HCT116 (cell line): ENCODE data around the gene BOD1L1. TPM values are rescaled to one million over a fixed set of nuclear protein-coding genes. Genes with fewer than 3 reads are reported as not detected.
A peak's percentile ranks its signal among the peaks of the same experiment; 100 is the strongest.

Experiments used
- ATAC-seq: fragments of 200-7000 bp; cut with Tn5 transposase; 2 replicates; pipeline ENCODE4 v1.9.1; 2020; ENCODE audit warnings: mild to moderate bottlenecking, moderate library complexity
- Bru-seq: library from RNA; stranded (reverse); fragments of 400-500 nt; gene quantifications from one replicate; lab custom pipeline; 2021; lab: Mats Ljungman, UMichigan
- BruChase-seq, 2 experiments: library from RNA; stranded (reverse); fragments of 400-500 nt; gene quantifications; one replicate each; lab custom pipeline; 2021; lab: Mats Ljungman, UMichigan
- BruUV-seq: library from RNA; stranded (reverse); fragments of 400-500 nt; replicated peaks from 2 replicates; lab custom pipeline; 2021; lab: Mats Ljungman, UMichigan
- CTCF ChIA-PET: fragments of 300-600 bp; sonication (Branson Sonifier 250); formaldehyde crosslinking; loops from one replicate; lab custom pipeline; 2021; ENCODE audit warnings: antibody characterized with exemption; lab: Charles Lee
- POLR2A ChIA-PET: fragments of 300-600, 350-600 bp; sonication (Branson Sonifier 250); formaldehyde crosslinking; loops from one replicate; lab custom pipeline; 2021; ENCODE audit warnings: antibody characterized with exemption; lab: Charles Lee
- RAD21 ChIA-PET, 2 experiments: fragments of 300-600 bp; sonication (Branson Sonifier 250); formaldehyde crosslinking; loops; one replicate each; lab custom pipeline; 2023; ENCODE audit warnings: low total read pairs in 2 of 2; ENCODE audit not compliant: uncharacterized antibody in 2 of 2, unreplicated experiment in 2 of 2, low non-redundant PET in 1 of 2; lab: Charles Lee
- DNase-seq: peaks from one replicate; pipeline ENCODE4 v3.0.0-alpha.2; 2010; ENCODE audit warnings: low read depth, low spot score
- H2AFZ ChIP-seq: fragments of 200-600 bp; shearing (Covaris generic), sonication (generic); 2 replicates; pipeline ENCODE4 v1.6.1; 2017; ENCODE audit warnings: low read depth, mixed run types, mixed read lengths, antibody characterized with exemption, low read length; ENCODE audit not compliant: poor library complexity, severe bottlenecking
- H3K27ac ChIP-seq: 2 replicates; pipeline ENCODE4 v1.5.1; 2012; ENCODE audit warnings: low read depth, low read length
- H3K27me3 ChIP-seq: fragments of 200-600 bp; sonication (generic); 2 replicates; pipeline ENCODE4 v1.6.1; 2016; ENCODE audit warnings: mixed run types, low read length, mixed read lengths; ENCODE audit not compliant: insufficient read depth
- H3K36me3 ChIP-seq, 2 experiments: fragments of 200-500 bp in 1 of 2; fragments of 200-600 bp in 1 of 2; sonication (Bioruptor generic) in 1 of 2; sonication (generic) in 1 of 2; 2 replicates each; pipeline versions ENCODE4 v1.5.1 to v1.6.1; 2014 to 2016; ENCODE audit warnings: low read length in 2 of 2, inconsistent platforms in 1 of 2, mixed read lengths in 1 of 2, mixed run types in 1 of 2; ENCODE audit not compliant: insufficient read depth in 2 of 2, control insufficient read depth in 1 of 2
- H3K4me1 ChIP-seq, 2 experiments: fragments of 200-600 bp in 1 of 2; sonication (generic) in 1 of 2; 2 replicates each; pipeline versions ENCODE4 v1.5.1 to v1.6.1; 2012 to 2017; ENCODE audit warnings: low read length in 2 of 2, inconsistent platforms in 1 of 2, mild to moderate bottlenecking in 1 of 2, mixed read lengths in 1 of 2, mixed run types in 1 of 2, moderate library complexity in 1 of 2; ENCODE audit not compliant: insufficient read depth in 2 of 2, control insufficient read depth in 1 of 2
- H3K4me2 ChIP-seq: fragments of 200-600 bp; sonication (generic); 2 replicates; pipeline ENCODE4 v1.6.1; 2017; ENCODE audit warnings: mixed run types, low read length, mixed read lengths
- H3K4me3 ChIP-seq, 2 experiments: fragments of 200-600 bp in 1 of 2; sonication (generic) in 1 of 2; replicated peaks in 1 of 2; 2 replicates each; pipeline ENCODE4 v1.5.1; 2011 to 2016; ENCODE audit warnings: low read length in 2 of 2, control low read depth in 1 of 2, low read depth in 1 of 2, mild to moderate bottlenecking in 1 of 2, mixed read lengths in 1 of 2, mixed run types in 1 of 2
- H3K79me2 ChIP-seq: fragments of 200-600 bp; sonication (generic); 2 replicates; pipeline ENCODE4 v1.6.1; 2017; ENCODE audit warnings: mild to moderate bottlenecking, mixed run types, low read length, moderate library complexity, mixed read lengths; ENCODE audit not compliant: insufficient read depth
- H3K9ac ChIP-seq: fragments of 200-600 bp; sonication (generic); 2 replicates; pipeline ENCODE4 v1.6.1; 2016; ENCODE audit warnings: low read length, mixed read lengths
- H3K9me2 ChIP-seq: fragments of 200-600 bp; sonication (generic), shearing (Covaris generic); 2 replicates; pipeline ENCODE4 v1.6.1; 2017; ENCODE audit warnings: mixed run types, mild to moderate bottlenecking, moderate library complexity; ENCODE audit not compliant: insufficient read depth
- H3K9me3 ChIP-seq, 2 experiments: fragments of 200-500 bp in 1 of 2; fragments of 200-600 bp in 1 of 2; sonication (Bioruptor generic) in 1 of 2; sonication (generic) in 1 of 2; 2 replicates each; pipeline ENCODE4 v1.6.1; 2014 to 2017; ENCODE audit warnings: low read length in 2 of 2, mixed read lengths in 2 of 2, inconsistent platforms in 1 of 2, low read depth in 1 of 2, mild to moderate bottlenecking in 1 of 2, mixed run types in 1 of 2, moderate library complexity in 1 of 2; ENCODE audit not compliant: control insufficient read depth in 1 of 2, insufficient read depth in 1 of 2
- H4K20me1 ChIP-seq: fragments of 200-600 bp; sonication (generic), shearing (Covaris generic); 2 replicates; pipeline ENCODE4 v1.6.1; 2017; ENCODE audit warnings: mixed run types, mild to moderate bottlenecking, moderate library complexity; ENCODE audit not compliant: insufficient read depth
- CBX3 ChIP-seq: IDR thresholded peaks from 2 replicates; pipeline ENCODE4 v1.6.1; 2012; ENCODE audit warnings: low read depth
- EGR1 ChIP-seq: IDR thresholded peaks from 2 replicates; pipeline ENCODE4 v1.6.1; 2012; ENCODE audit warnings: low read depth
- ELF1 ChIP-seq: IDR thresholded peaks from 2 replicates; pipeline ENCODE4 v1.6.1; 2012; ENCODE audit warnings: low read depth, borderline replicate concordance
- EZH2 ChIP-seq: fragments of 200-600 bp; sonication (generic); IDR thresholded peaks from 2 replicates; pipeline ENCODE4 v1.6.1; 2017; ENCODE audit warnings: antibody characterized with exemption, mixed run types
- EZH2phosphoT487 ChIP-seq: fragments of 200-600 bp; IDR thresholded peaks from 2 replicates; pipeline ENCODE4 v1.6.1; 2018; ENCODE audit warnings: antibody characterized with exemption, borderline replicate concordance
- FOSL1 ChIP-seq: IDR thresholded peaks from 2 replicates; pipeline ENCODE4 v1.6.1; 2012; ENCODE audit warnings: low read depth
- JUND ChIP-seq: IDR thresholded peaks from 2 replicates; pipeline ENCODE4 v1.6.1; 2012
- POLR2A ChIP-seq: IDR thresholded peaks from 2 replicates; pipeline ENCODE4 v1.7.0; 2011; ENCODE audit warnings: borderline replicate concordance; ENCODE audit not compliant: insufficient read depth, insufficient read length; ENCODE audit errors: extremely low read depth
- POLR2AphosphoS5 ChIP-seq: IDR thresholded peaks from 2 replicates; pipeline ENCODE4 v1.6.1; 2011; ENCODE audit warnings: mild to moderate bottlenecking, low read depth, low read length, moderate library complexity
- RAD21 ChIP-seq: IDR thresholded peaks from 2 replicates; pipeline ENCODE4 v1.6.1; 2012; ENCODE audit warnings: low read depth, mild to moderate bottlenecking
- SIN3A ChIP-seq: IDR thresholded peaks from 2 replicates; pipeline ENCODE4 v1.6.1; 2012; ENCODE audit warnings: low read depth
- SP1 ChIP-seq: IDR thresholded peaks from 2 replicates; pipeline ENCODE4 v1.6.1; 2012; ENCODE audit warnings: low read depth
- SRF ChIP-seq: IDR thresholded peaks from 2 replicates; pipeline ENCODE4 v1.6.1; 2012; ENCODE audit warnings: low read depth
- TCF7L2 ChIP-seq: IDR thresholded peaks from 2 replicates; pipeline ENCODE4 v1.7.0; 2011; ENCODE audit warnings: borderline replicate concordance, inconsistent platforms; ENCODE audit not compliant: insufficient read depth, insufficient read length; ENCODE audit errors: extremely low read depth
- YY1 ChIP-seq: IDR thresholded peaks from 2 replicates; pipeline ENCODE4 v1.6.1; 2011; ENCODE audit warnings: low read length, low read depth, moderate library complexity, mild to moderate bottlenecking; ENCODE audit not compliant: insufficient replicate concordance; ENCODE audit errors: extremely low read depth
- ZFX ChIP-seq: fragments of 450-650 bp; IDR thresholded peaks from 2 replicates; pipeline ENCODE4 v1.6.1; 2017
- intact Hi-C: fragments of 100-400 bp; cut with micrococcal nuclease; formaldehyde crosslinking; loops from 2 replicates; pipeline ENCODE4 v1.10.0; 2022
- long read RNA-seq: library from polyadenylated mRNA; unstranded; transcript quantifications from one replicate; pipeline ENCODE4 v2.0.0, GENCODE V29; 2021; ENCODE audit not compliant: unreplicated experiment
- polyA plus RNA-seq: library from polyadenylated mRNA; unstranded; fragments of >200 nt; gene quantifications from 2 replicates; pipeline ENCODE4 v1.2.1, GENCODE V29; 2012; ENCODE audit warnings: missing spikeins
- total RNA-seq: library from RNA; stranded (reverse); gene quantifications from one replicate; pipeline ENCODE4 v1.2.1, GENCODE V29; 2021; ENCODE audit not compliant: unreplicated experiment
- TF ChIP-seq, protein P1 (sequence below): IDR thresholded peaks from 2 replicates; pipeline ENCODE4 v1.6.1; 2012
- TF ChIP-seq, protein P2 (sequence below): IDR thresholded peaks from 2 replicates; pipeline ENCODE4 v1.6.1; 2011; ENCODE audit warnings: mild to moderate bottlenecking, low read length, moderate library complexity; ENCODE audit not compliant: insufficient replicate concordance; ENCODE audit errors: extremely low read depth
- TF ChIP-seq, protein P3 (sequence below), 3 experiments: fragments of 200-600 bp in 1 of 3; sonication (generic) in 1 of 3; IDR thresholded peaks in 2 of 3; conservative IDR thresholded peaks in 1 of 3; 2 replicates each; pipeline ENCODE4 v1.5.1; 2012 to 2017; ENCODE audit warnings: low read depth in 2 of 3, low read length in 2 of 3, antibody characterized with exemption in 1 of 3, borderline replicate concordance in 1 of 3, control low read depth in 1 of 3, mild to moderate bottlenecking in 1 of 3, mixed read lengths in 1 of 3, mixed run types in 1 of 3, moderate library complexity in 1 of 3; ENCODE audit not compliant: insufficient read depth in 1 of 3
- TF ChIP-seq, protein P4 (sequence below): IDR thresholded peaks from 2 replicates; pipeline ENCODE4 v1.6.1; 2012

BOD1L1 gene
- total RNA-seq (22.4 TPM), Bru-seq, nascent RNA (percentile 84 among the genes with signal in this experiment), BruChase-seq, experiment 1, labeled RNA remaining after a 6-hour chase (percentile 89 among the genes with signal in this experiment), BruChase-seq, experiment 2, labeled RNA remaining after a 2-hour chase (percentile 86 among the genes with signal in this experiment)
- 9.4 and 10.5 TPM in 2 replicates for polyA plus RNA-seq
- long read RNA-seq, partial matches to known transcripts = 41 of 47 reads
- long read RNA-seq, other reads (novel, unspliced or antisense) = 6 of 47 reads

DNA sequence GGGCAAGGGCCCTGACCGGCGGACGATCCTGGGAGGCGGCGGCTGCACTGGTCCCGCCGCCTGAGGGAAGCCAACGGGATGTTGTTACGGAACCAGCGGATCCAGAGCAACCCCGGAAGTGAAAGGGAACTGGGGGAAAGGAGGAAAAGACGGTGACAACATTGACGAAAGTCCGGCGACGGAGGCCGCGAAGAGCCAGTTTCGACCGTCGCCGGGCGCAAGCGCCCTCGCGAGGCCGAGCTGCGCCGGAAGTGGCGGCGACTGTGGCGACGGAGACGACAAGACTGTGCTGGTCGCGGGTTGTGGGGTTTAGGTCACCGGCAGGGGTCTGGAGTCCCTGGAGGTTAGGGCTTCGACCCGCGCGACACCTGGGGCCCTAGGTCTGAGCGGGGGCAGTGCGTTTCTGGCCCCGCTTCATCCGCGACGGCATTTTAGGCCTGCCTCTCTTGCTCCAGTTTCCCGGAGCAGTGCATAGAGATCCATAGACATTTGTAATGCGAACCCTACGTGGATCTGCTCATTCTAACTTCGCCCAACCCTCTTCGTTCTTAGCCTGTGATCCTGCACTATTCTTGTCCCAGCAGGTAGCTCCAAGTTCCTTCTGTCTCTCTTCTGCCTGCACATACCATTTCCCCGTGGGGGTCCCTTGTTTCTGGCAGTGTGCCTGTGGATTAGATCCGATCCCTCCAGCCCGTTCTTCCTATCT is at the start of gene BOD1L1:
Gene BOD1L1 (minus strand): TSS at position 120 of the 706 bp plus-strand sequence. CDS start 138 bp downstream, outside the sequence.
- Histone ChIP-seq H3K4me1 (peaks cover 9 to 22% of the 10 kb centered on the region in 2 experiments), H3K36me3 (no peaks in the 10 kb centered on the region)
- CTCF ChIA-PET = interaction anchor here (2.0 kb wide), 1 partner anchor 26 kb away, joined by 8 read pairs; no protein-coding TSS in a partner anchor

More for the DNA sequence above, at the start of gene BOD1L1:
- Histone ChIP-seq H3K9me3 (no peaks in the 10 kb centered on the region), H4K20me1 (no peaks in the 10 kb centered on the region), H3K27ac (peak within 1 kb of the TSS; percentile 59), H3K9me2 (no peaks in the 10 kb centered on the region), H3K79me2 (peaks cover 42% of the 10 kb centered on the region), H2AFZ (peak within 1 kb of the TSS; percentile 47), H3K9ac (peak within 1 kb of the TSS; percentile 73), H3K4me3 (peak within 1 kb of the TSS; percentile 80 to 92), H3K4me2 (peak within 1 kb of the TSS; percentile 79), H3K27me3 (no peaks in the 10 kb centered on the region)
- no peak for TF ChIP-seq EZH2phosphoT487
- peak; percentile 80 for TF ChIP-seq YY1
- TF ChIP-seq ELF1 = peak; percentile 94
- TF ChIP-seq, protein P1, sequence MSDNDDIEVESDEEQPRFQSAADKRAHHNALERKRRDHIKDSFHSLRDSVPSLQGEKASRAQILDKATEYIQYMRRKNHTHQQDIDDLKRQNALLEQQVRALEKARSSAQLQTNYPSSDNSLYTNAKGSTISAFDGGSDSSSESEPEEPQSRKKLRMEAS = peak; percentile 73
- peak; percentile 97; the same call in 1 of the 2 replicates for TF ChIP-seq CBX3
- TF ChIP-seq TCF7L2 = peak; percentile 31
- TF ChIP-seq EZH2 = no peak
- no peak for TF ChIP-seq FOSL1
- TF ChIP-seq POLR2A = peak; percentile 65
- peak; percentile 83 for TF ChIP-seq SIN3A
- TF ChIP-seq ZFX = peak; percentile 77
- TF ChIP-seq EGR1 = no peak; the same call in 1 of the 2 replicates
- TF ChIP-seq POLR2AphosphoS5 = peak; percentile 97
- TF ChIP-seq, protein P2, sequence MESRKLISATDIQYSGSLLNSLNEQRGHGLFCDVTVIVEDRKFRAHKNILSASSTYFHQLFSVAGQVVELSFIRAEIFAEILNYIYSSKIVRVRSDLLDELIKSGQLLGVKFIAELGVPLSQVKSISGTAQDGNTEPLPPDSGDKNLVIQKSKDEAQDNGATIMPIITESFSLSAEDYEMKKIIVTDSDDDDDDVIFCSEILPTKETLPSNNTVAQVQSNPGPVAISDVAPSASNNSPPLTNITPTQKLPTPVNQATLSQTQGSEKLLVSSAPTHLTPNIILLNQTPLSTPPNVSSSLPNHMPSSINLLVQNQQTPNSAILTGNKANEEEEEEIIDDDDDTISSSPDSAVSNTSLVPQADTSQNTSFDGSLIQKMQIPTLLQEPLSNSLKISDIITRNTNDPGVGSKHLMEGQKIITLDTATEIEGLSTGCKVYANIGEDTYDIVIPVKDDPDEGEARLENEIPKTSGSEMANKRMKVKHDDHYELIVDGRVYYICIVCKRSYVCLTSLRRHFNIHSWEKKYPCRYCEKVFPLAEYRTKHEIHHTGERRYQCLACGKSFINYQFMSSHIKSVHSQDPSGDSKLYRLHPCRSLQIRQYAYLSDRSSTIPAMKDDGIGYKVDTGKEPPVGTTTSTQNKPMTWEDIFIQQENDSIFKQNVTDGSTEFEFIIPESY = peak; percentile 92
- TF ChIP-seq JUND = no peak
- peak; percentile 84 for TF ChIP-seq SRF
- TF ChIP-seq SP1 = peak; percentile 78
- TF ChIP-seq, protein P3, sequence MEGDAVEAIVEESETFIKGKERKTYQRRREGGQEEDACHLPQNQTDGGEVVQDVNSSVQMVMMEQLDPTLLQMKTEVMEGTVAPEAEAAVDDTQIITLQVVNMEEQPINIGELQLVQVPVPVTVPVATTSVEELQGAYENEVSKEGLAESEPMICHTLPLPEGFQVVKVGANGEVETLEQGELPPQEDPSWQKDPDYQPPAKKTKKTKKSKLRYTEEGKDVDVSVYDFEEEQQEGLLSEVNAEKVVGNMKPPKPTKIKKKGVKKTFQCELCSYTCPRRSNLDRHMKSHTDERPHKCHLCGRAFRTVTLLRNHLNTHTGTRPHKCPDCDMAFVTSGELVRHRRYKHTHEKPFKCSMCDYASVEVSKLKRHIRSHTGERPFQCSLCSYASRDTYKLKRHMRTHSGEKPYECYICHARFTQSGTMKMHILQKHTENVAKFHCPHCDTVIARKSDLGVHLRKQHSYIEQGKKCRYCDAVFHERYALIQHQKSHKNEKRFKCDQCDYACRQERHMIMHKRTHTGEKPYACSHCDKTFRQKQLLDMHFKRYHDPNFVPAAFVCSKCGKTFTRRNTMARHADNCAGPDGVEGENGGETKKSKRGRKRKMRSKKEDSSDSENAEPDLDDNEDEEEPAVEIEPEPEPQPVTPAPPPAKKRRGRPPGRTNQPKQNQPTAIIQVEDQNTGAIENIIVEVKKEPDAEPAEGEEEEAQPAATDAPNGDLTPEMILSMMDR (IDR thresholded peaks at IDR 0.05 in 2 of 3, conservative IDR thresholded peaks at IDR 0.05 in 1 of 3; ENCODE audit: borderline replicate concordance in 1 of 3, insufficient read depth in 1 of 3, low read depth in 2 of 3, low read length in 2 of 3) = peak in 2 of 3 experiments; percentile 32 to 47; a peak in 3 of 6 replicates
- TF ChIP-seq, protein P4, sequence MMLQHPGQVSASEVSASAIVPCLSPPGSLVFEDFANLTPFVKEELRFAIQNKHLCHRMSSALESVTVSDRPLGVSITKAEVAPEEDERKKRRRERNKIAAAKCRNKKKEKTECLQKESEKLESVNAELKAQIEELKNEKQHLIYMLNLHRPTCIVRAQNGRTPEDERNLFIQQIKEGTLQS = no peak
- TF ChIP-seq RAD21 = no peak; the same call in 1 of the 2 replicates
- BruUV-seq = TSS peak; percentile 84
- POLR2A ChIA-PET = no interaction called here
- ATAC-seq = peak; percentile 89
- RAD21 ChIA-PET = no interaction called here
- intact Hi-C loops = loop anchor here (10.0 kb wide), 1 partner anchor 1377 kb away; the partner anchor contains the start of gene CPEB2
- DNase-seq = peak; percentile 85
